22Rv1 (cell line): ENCODE data around the gene SSC4D.
"Not testable (repeated sequence)": the region's sequence is repeated elsewhere in the genome, so short reads cannot be mapped to it uniquely, and the experiment has no call there.

ENCODE experiments used
- H3K27ac ChIP-seq: fragments of 450-650 bp; 2 replicates; pipeline ENCODE4 v1.5.1; 2017
- CTCF ChIP-seq: fragments of 450-650 bp; IDR thresholded peaks from 2 replicates; pipeline ENCODE4 v1.5.1; 2017; ENCODE audit warnings: mild to moderate bottlenecking
- ZFX ChIP-seq: fragments of 450-650 bp; IDR thresholded peaks from 2 replicates; pipeline ENCODE4 v1.6.1; 2017; ENCODE audit warnings: antibody characterized with exemption, borderline replicate concordance

SSC4D gene

GRCh38 chr7:76423666-76424412 lies 14.3 kb upstream of the SSC4D start:
- TF ChIP-seq CTCF (no peak), ZFX (no peak)
- no peak overlapping the region for H3K27ac ChIP-seq

GRCh38 chr7:76421097-76421496 lies 11.6 kb upstream of the SSC4D start:
- not testable (repeated sequence) for H3K27ac ChIP-seq

GRCh38 chr7:76417654-76418310 lies 8.3 kb upstream of the SSC4D start:
- H3K27ac ChIP-seq: not testable (repeated sequence)

- no peak overlapping the region for H3K27ac ChIP-seq
- TF ChIP-seq CTCF: no peak
- TF ChIP-seq ZFX: no peak
Observed at GRCh38 chr7:76412249-76412648, 2.8 kb upstream of the SSC4D start.

GRCh38 chr7:76411626-76412025 lies 2.1 kb upstream of the SSC4D start:
- TF ChIP-seq CTCF: no peak
- no peak for TF ChIP-seq ZFX
- H3K27ac ChIP-seq: no peak overlapping the region

- H3K27ac ChIP-seq: no peak overlapping the region
- TF ChIP-seq ZFX (no peak), CTCF (no peak)
Observed at GRCh38 chr7:76408121-76408560, 1.4 kb downstream of the SSC4D start.

GRCh38 chr7:76407718-76408117 lies 1.8 kb downstream of the SSC4D start:
- TF ChIP-seq ZFX: no peak
- no peak for TF ChIP-seq CTCF
- H3K27ac ChIP-seq: no peak overlapping the region

GRCh38 chr7:76405738-76406137 lies 3.8 kb downstream of the SSC4D start:
- TF ChIP-seq CTCF: no peak
- TF ChIP-seq ZFX: no peak
- no peak overlapping the region for H3K27ac ChIP-seq
